Activated CD4-positive, CD25-positive, alpha-beta regulatory T cell treated with anti-CD3 and anti-CD28 coated beads, Interleukin-2, amount 50 U/mL, for 72 hours (primary cell): ENCODE data around the gene MEGF8.

Experiments used
- DNase-seq: peaks from one replicate; pipeline ENCODE4 v3.0.0; 2021

Gene MEGF8

GRCh38 chr19:42422092-42422900 lies 96.9 kb downstream of the MEGF8 start:
- DNase-seq: no peak

- DNase-seq: peak; percentile 45
These were observed 97.5 kb downstream of the MEGF8 start for GRCh38 chr19:42422901-42423461.

GRCh38 chr19:42423462-42424344 lies 98.3 kb downstream of the MEGF8 start:
- peak; percentile 94 for DNase-seq

GRCh38 chr19:42424345-42424707 lies 98.9 kb downstream of the MEGF8 start:
- DNase-seq: no peak

GRCh38 chr19:42424712-42425131 lies 99.3 kb downstream of the MEGF8 start:
- no peak for DNase-seq

GRCh38 chr19:42426643-42427042 lies 101.2 kb downstream of the MEGF8 start:
- DNase-seq: no peak

- no peak for DNase-seq
These were observed 101.9 kb downstream of the MEGF8 start, which contains the start of gene LIPE for GRCh38 chr19:42427313-42427712. Gene LIPE (minus strand): TSS chr19:42427388. CDS start chr19:42427149, 239 bp downstream.
